Measurements from ENCODE around the gene SLC9A3.

GRCh38 chr5:531749-532315 lies 7.6 kb upstream of the SLC9A3 start:
- TF ChIP-seq CTCF (IDR thresholded peaks at IDR 0.05; ENCODE audit: low read depth, low read length, poor library complexity, severe bottlenecking): no peak
- TF ChIP-seq EZH2phosphoT487 (IDR thresholded peaks at IDR 0.05; ENCODE audit: borderline replicate concordance, low read length): no peak
